HL-60 (cell line): ENCODE data around the gene ZNF776.

ENCODE experiments used
- DNase-seq, 2 experiments: peaks; one replicate each; pipeline ENCODE4 v3.0.0-alpha.2; 2010 to 2020; ENCODE audit warnings: low read depth in 1 of 2, low spot score in 1 of 2
- H3K27ac ChIP-seq: fragments of 250-450 bp; sonication (Bioruptor Pico); replicated peaks from 2 replicates; pipeline ENCODE4 v1.5.1; 2020; ENCODE audit warnings: mild to moderate bottlenecking, moderate library complexity
- H3K27me3 ChIP-seq: fragments of 250-450 bp; sonication (Bioruptor Pico); 2 replicates; pipeline ENCODE4 v1.5.1; 2021; ENCODE audit warnings: mild to moderate bottlenecking, moderate library complexity; ENCODE audit not compliant: insufficient read depth, poor library complexity, severe bottlenecking
- H3K4me3 ChIP-seq: replicated peaks from 2 replicates; pipeline ENCODE4 v1.5.1; 2011; ENCODE audit warnings: mild to moderate bottlenecking, control low read depth, low read length; ENCODE audit not compliant: insufficient read depth
- CTCF ChIP-seq: IDR thresholded peaks from one replicate; pipeline ENCODE4 v1.5.1; 2011; ENCODE audit warnings: low read length, control low read depth, inconsistent platforms; ENCODE audit not compliant: insufficient read depth
- GABPA ChIP-seq: IDR thresholded peaks from 2 replicates; pipeline ENCODE4 v1.6.1; 2012; ENCODE audit warnings: low read depth
- POLR2AphosphoS5 ChIP-seq: IDR thresholded peaks from 2 replicates; pipeline ENCODE4 v1.6.1; 2012; ENCODE audit warnings: low read depth
- REST ChIP-seq: IDR thresholded peaks from 2 replicates; pipeline ENCODE4 v1.6.1; 2012; ENCODE audit warnings: low read depth; ENCODE audit not compliant: insufficient replicate concordance
- SPI1 ChIP-seq: IDR thresholded peaks from 2 replicates; pipeline ENCODE4 v1.6.1; 2012; ENCODE audit warnings: low read depth, mild to moderate bottlenecking, borderline replicate concordance

Gene ZNF776

GRCh38 chr19:57803265-57803593 is 56.6 kb downstream of the ZNF776 start:
- H3K27me3 ChIP-seq: no peaks in the 10 kb centered on the region
- no peak for DNase-seq
- no peak overlapping the region for H3K4me3 ChIP-seq
- no peak overlapping the region for H3K27ac ChIP-seq
- TF ChIP-seq CTCF (no peak), GABPA (no peak), REST (no peak), POLR2AphosphoS5 (no peak), SPI1 (no peak)

GRCh38 chr19:57803594-57804325 is 57.1 kb downstream of the ZNF776 start:
- DNase-seq: no peak
- Histone ChIP-seq H3K27ac (no peak overlapping the region), H3K27me3 (no peaks in the 10 kb centered on the region), H3K4me3 (no peak overlapping the region)
- TF ChIP-seq POLR2AphosphoS5 (no peak), REST (no peak), CTCF (no peak), GABPA (no peak), SPI1 (no peak)

- TF ChIP-seq POLR2AphosphoS5 (no peak), REST (no peak), GABPA (no peak), CTCF (no peak), SPI1 (no peak)
- Histone ChIP-seq H3K27ac (no peak overlapping the region), H3K4me3 (no peak overlapping the region), H3K27me3 (no peaks in the 10 kb centered on the region)
- DNase-seq: no peak
Measured at GRCh38 chr19:57807541-57807940, 60.9 kb downstream of the ZNF776 start.
